MM.1S (cell line): ENCODE data around the gene CHFR.
"Not testable (repeated sequence)": the region's sequence is repeated elsewhere in the genome, so short reads cannot be mapped to it uniquely, and the experiment has no call there.

Experiments used
- DNase-seq: peaks from one replicate; pipeline ENCODE4 v3.0.0-alpha.2; 2015
- H2AFZ ChIP-seq: fragments of 300-600 bp; sonication (generic); 2 replicates; pipeline ENCODE4 v1.6.0; 2016; ENCODE audit warnings: antibody characterized with exemption, low read length
- H3F3A ChIP-seq: fragments of 300-600 bp; sonication (generic); 2 replicates; pipeline ENCODE4 v1.6.1; 2016; ENCODE audit warnings: mild to moderate bottlenecking, antibody characterized with exemption, low read length, moderate library complexity, mixed read lengths; ENCODE audit not compliant: insufficient read depth
- H3K27ac ChIP-seq: fragments of 300-600 bp; sonication (generic); 2 replicates; pipeline ENCODE4 v1.5.1; 2016; ENCODE audit warnings: mild to moderate bottlenecking, low read length
- H3K27me3 ChIP-seq: fragments of 300-600 bp; sonication (generic); replicated peaks from 2 replicates; pipeline ENCODE4 v1.6.0; 2016; ENCODE audit warnings: low read length; ENCODE audit not compliant: insufficient read depth
- H3K36me3 ChIP-seq: fragments of 300-600 bp; sonication (generic); replicated peaks from 2 replicates; pipeline ENCODE4 v1.6.1; 2016; ENCODE audit warnings: mild to moderate bottlenecking, low read length, mixed read lengths; ENCODE audit not compliant: insufficient read depth
- H3K4me1 ChIP-seq: fragments of 300-600 bp; sonication (generic); 2 replicates; pipeline ENCODE4 v1.6.1; 2016; ENCODE audit warnings: low read length, mixed read lengths
- H3K4me2 ChIP-seq: fragments of 300-600 bp; sonication (generic); 2 replicates; pipeline ENCODE4 v1.6.0; 2016; ENCODE audit warnings: low read depth, low read length
- H3K4me3 ChIP-seq: fragments of 300-600 bp; sonication (generic); 2 replicates; pipeline ENCODE4 v1.5.1; 2016; ENCODE audit warnings: low read length, mixed read lengths
- H3K79me2 ChIP-seq: fragments of 300-600 bp; sonication (generic); 2 replicates; pipeline ENCODE4 v1.6.1; 2016; ENCODE audit warnings: mixed run types, low read length, mixed read lengths
- H3K9ac ChIP-seq: fragments of 300-600 bp; sonication (generic); 2 replicates; pipeline ENCODE4 v1.6.1; 2016; ENCODE audit warnings: low read length, mixed read lengths
- H3K9me2 ChIP-seq: fragments of 300-600 bp; sonication (generic); replicated peaks from 2 replicates; pipeline ENCODE4 v1.6.1; 2016; ENCODE audit warnings: mild to moderate bottlenecking, low read length, mixed read lengths; ENCODE audit not compliant: insufficient read depth
- H3K9me3 ChIP-seq: fragments of 300-600 bp; sonication (generic); replicated peaks from 2 replicates; pipeline ENCODE4 v1.6.1; 2016; ENCODE audit warnings: mild to moderate bottlenecking, low read length, mixed read lengths; ENCODE audit not compliant: insufficient read depth
- H4K20me1 ChIP-seq: fragments of 300-600 bp; sonication (generic); 2 replicates; pipeline ENCODE4 v1.6.1; 2016; ENCODE audit warnings: mild to moderate bottlenecking, low read length, moderate library complexity, mixed read lengths; ENCODE audit not compliant: insufficient read depth
- EZH2 ChIP-seq: fragments of 300-600 bp; sonication (generic); optimal IDR thresholded peaks from 2 replicates; pipeline ENCODE3; 2017; ENCODE audit warnings: low read depth, mild to moderate bottlenecking, antibody characterized with exemption, low read length, mixed read lengths
- EZH2phosphoT487 ChIP-seq: fragments of 300-600 bp; sonication (generic); IDR thresholded peaks from 2 replicates; pipeline ENCODE4 v1.6.1; 2018; ENCODE audit warnings: antibody characterized with exemption, low read length
- TF ChIP-seq, protein P1 (sequence below): fragments of 300-600 bp; sonication (generic); IDR thresholded peaks from 2 replicates; pipeline ENCODE4 v1.5.1; 2016; ENCODE audit warnings: antibody characterized with exemption, low read length, mixed read lengths

The CHFR gene

GRCh38 chr12:132887513-132888351 lies at the start of gene CHFR:
Gene CHFR, minus strand, starts transcription at chr12:132887605. Its CDS starts 277 bp downstream, at chr12:132887328.
- Histone ChIP-seq H3K4me3 (no peak within 1 kb of the TSS), H3K9me2 (no peaks in the 10 kb centered on the region), H2AFZ (no peak within 1 kb of the TSS), H3K36me3 (no peaks in the 10 kb centered on the region), H3K27ac (no peak within 1 kb of the TSS), H3K9ac (no peak within 1 kb of the TSS), H3F3A (no peaks in the 10 kb centered on the region), H3K9me3 (no peaks in the 10 kb centered on the region), H4K20me1 (no peaks in the 10 kb centered on the region), H3K27me3 (no peaks in the 10 kb centered on the region), H3K4me2 (no peak within 1 kb of the TSS), H3K4me1 (no peaks in the 10 kb centered on the region), H3K79me2 (no peaks in the 10 kb centered on the region)
- no peak for TF ChIP-seq EZH2
- TF ChIP-seq, protein P1, sequence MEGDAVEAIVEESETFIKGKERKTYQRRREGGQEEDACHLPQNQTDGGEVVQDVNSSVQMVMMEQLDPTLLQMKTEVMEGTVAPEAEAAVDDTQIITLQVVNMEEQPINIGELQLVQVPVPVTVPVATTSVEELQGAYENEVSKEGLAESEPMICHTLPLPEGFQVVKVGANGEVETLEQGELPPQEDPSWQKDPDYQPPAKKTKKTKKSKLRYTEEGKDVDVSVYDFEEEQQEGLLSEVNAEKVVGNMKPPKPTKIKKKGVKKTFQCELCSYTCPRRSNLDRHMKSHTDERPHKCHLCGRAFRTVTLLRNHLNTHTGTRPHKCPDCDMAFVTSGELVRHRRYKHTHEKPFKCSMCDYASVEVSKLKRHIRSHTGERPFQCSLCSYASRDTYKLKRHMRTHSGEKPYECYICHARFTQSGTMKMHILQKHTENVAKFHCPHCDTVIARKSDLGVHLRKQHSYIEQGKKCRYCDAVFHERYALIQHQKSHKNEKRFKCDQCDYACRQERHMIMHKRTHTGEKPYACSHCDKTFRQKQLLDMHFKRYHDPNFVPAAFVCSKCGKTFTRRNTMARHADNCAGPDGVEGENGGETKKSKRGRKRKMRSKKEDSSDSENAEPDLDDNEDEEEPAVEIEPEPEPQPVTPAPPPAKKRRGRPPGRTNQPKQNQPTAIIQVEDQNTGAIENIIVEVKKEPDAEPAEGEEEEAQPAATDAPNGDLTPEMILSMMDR: no peak
- TF ChIP-seq EZH2phosphoT487: no peak
- no peak for DNase-seq

GRCh38 chr12:132936921-132937320 lies 49.5 kb upstream of the CHFR start:
- H3K27me3 ChIP-seq, H3K9me3 ChIP-seq, H3F3A ChIP-seq, H3K79me2 ChIP-seq, H3K4me2 ChIP-seq, H3K4me1 ChIP-seq, H3K9ac ChIP-seq, H3K4me3 ChIP-seq, H2AFZ ChIP-seq, H3K9me2 ChIP-seq, H4K20me1 ChIP-seq, H3K27ac ChIP-seq, DNase-seq, H3K36me3 ChIP-seq: not testable (repeated sequence)

GRCh38 chr12:132936163-132936562 lies 48.8 kb upstream of the CHFR start:
- Histone ChIP-seq H2AFZ (no peak overlapping the region), H3K27ac (no peak overlapping the region), H3K79me2 (no peaks in the 10 kb centered on the region), H3F3A (no peaks in the 10 kb centered on the region), H4K20me1 (no peaks in the 10 kb centered on the region), H3K9me3 (no peaks in the 10 kb centered on the region), H3K9me2 (no peaks in the 10 kb centered on the region), H3K4me2 (no peak overlapping the region), H3K4me3 (no peak overlapping the region), H3K27me3 (no peaks in the 10 kb centered on the region), H3K4me1 (no peaks in the 10 kb centered on the region), H3K9ac (no peak overlapping the region), H3K36me3 (no peaks in the 10 kb centered on the region)
- TF ChIP-seq, protein P1: no peak
- TF ChIP-seq EZH2phosphoT487: no peak
- no peak for TF ChIP-seq EZH2
- no peak for DNase-seq

- H3K4me3 ChIP-seq: no peak overlapping the region
- no peaks in the 10 kb centered on the region for H3K36me3 ChIP-seq
- H3K9me2 ChIP-seq: no peaks in the 10 kb centered on the region
- H2AFZ ChIP-seq: no peak overlapping the region
- H3K4me1 ChIP-seq: no peaks in the 10 kb centered on the region
- no peaks in the 10 kb centered on the region for H4K20me1 ChIP-seq
- no peaks in the 10 kb centered on the region for H3K27me3 ChIP-seq
- no peaks in the 10 kb centered on the region for H3K79me2 ChIP-seq
- H3F3A ChIP-seq: no peaks in the 10 kb centered on the region
- no peak overlapping the region for H3K27ac ChIP-seq
- no peak for DNase-seq
- H3K4me2 ChIP-seq: no peak overlapping the region
- no peak overlapping the region for H3K9ac ChIP-seq
- TF ChIP-seq, protein P1: no peak
- no peak for TF ChIP-seq EZH2
- no peak for TF ChIP-seq EZH2phosphoT487
- no peaks in the 10 kb centered on the region for H3K9me3 ChIP-seq
These were observed 39.0 kb upstream of the CHFR start for GRCh38 chr12:132926415-132926833.
